ENCODE data around the gene ATP8A2.

The ATP8A2 gene

GRCh38 chr13:26041444-26041843 lies 669.7 kb downstream of the ATP8A2 start:
- TF ChIP-seq ZFX (IDR thresholded peaks at IDR 0.05; ENCODE audit: borderline replicate concordance) (no peak), CTCF (IDR thresholded peaks at IDR 0.05) (no peak)
- H3K27ac ChIP-seq: no peak overlapping the region

GRCh38 chr13:26042785-26043184 lies 671.0 kb downstream of the ATP8A2 start:
- no peak for TF ChIP-seq ZFX (IDR thresholded peaks at IDR 0.05; ENCODE audit: borderline replicate concordance)
- TF ChIP-seq CTCF (IDR thresholded peaks at IDR 0.05): no peak

GRCh38 chr13:26045142-26045541 lies 673.4 kb downstream of the ATP8A2 start:
- H3K27ac ChIP-seq: no peak overlapping the region
- no peak for TF ChIP-seq ZFX (IDR thresholded peaks at IDR 0.05; ENCODE audit: borderline replicate concordance)
- no peak for TF ChIP-seq CTCF (IDR thresholded peaks at IDR 0.05)

More at GRCh38 chr13:26042785-26043184, 671.0 kb downstream of the ATP8A2 start:
- H3K27ac ChIP-seq: no peak overlapping the region

GRCh38 chr13:26046639-26047038 lies 674.9 kb downstream of the ATP8A2 start:
- H3K27ac ChIP-seq: no peak overlapping the region
- TF ChIP-seq ZFX (IDR thresholded peaks at IDR 0.05; ENCODE audit: borderline replicate concordance) (no peak), CTCF (IDR thresholded peaks at IDR 0.05) (no peak)

GRCh38 chr13:26047040-26047439 lies 675.3 kb downstream of the ATP8A2 start:
- no peak for TF ChIP-seq CTCF (IDR thresholded peaks at IDR 0.05)
- no peak for TF ChIP-seq ZFX (IDR thresholded peaks at IDR 0.05; ENCODE audit: borderline replicate concordance)
- H3K27ac ChIP-seq: no peak overlapping the region

GRCh38 chr13:26048741-26049140 lies 677.0 kb downstream of the ATP8A2 start:
- no peak for TF ChIP-seq ZFX (IDR thresholded peaks at IDR 0.05; ENCODE audit: borderline replicate concordance)
- TF ChIP-seq CTCF (IDR thresholded peaks at IDR 0.05): no peak
- H3K27ac ChIP-seq: no peak overlapping the region

- no peak overlapping the region for H3K27ac ChIP-seq
- no peak for TF ChIP-seq CTCF (IDR thresholded peaks at IDR 0.05)
- no peak for TF ChIP-seq ZFX (IDR thresholded peaks at IDR 0.05; ENCODE audit: borderline replicate concordance)
Measured at GRCh38 chr13:26050568-26051230, 678.9 kb downstream of the ATP8A2 start.

All from 22Rv1 (cell line).